Endothelial cell of umbilical vein (primary cell): ENCODE data around the gene CPNE7.

Experiments
- EZH2 ChIP-seq: IDR thresholded peaks from 2 replicates; pipeline ENCODE4 v1.6.1; 2012; ENCODE audit warnings: borderline replicate concordance, low read depth, mild to moderate bottlenecking, moderate library complexity, low read length, inconsistent platforms; ENCODE audit not compliant: severe bottlenecking
- MYC ChIP-seq: IDR thresholded peaks from one replicate; pipeline ENCODE4 v1.6.1; 2011; ENCODE audit warnings: mild to moderate bottlenecking, low read depth, low read length
- POLR2A ChIP-seq: IDR thresholded peaks from 2 replicates; pipeline ENCODE4 v1.6.1; 2012; ENCODE audit warnings: low read depth, mild to moderate bottlenecking, control low read depth, low read length
- POLR2AphosphoS5 ChIP-seq: IDR thresholded peaks from 2 replicates; pipeline ENCODE4 v1.6.1; 2012; ENCODE audit warnings: low read depth, mild to moderate bottlenecking, control low read depth, low read length, moderate library complexity; ENCODE audit not compliant: insufficient read depth
- TF ChIP-seq, protein P1 (sequence below), 2 donors: IDR thresholded peaks; 1 replicate in 1 of 2; 2 replicates in 1 of 2; pipeline ENCODE4 v1.5.1; 2011; ENCODE audit warnings: low read length in 2 of 2, mild to moderate bottlenecking in 2 of 2, moderate library complexity in 2 of 2, control low read depth in 1 of 2, inconsistent platforms in 1 of 2, low read depth in 1 of 2; ENCODE audit not compliant: insufficient read depth in 1 of 2; ENCODE audit errors: extremely low read depth in 1 of 2

DNA sequence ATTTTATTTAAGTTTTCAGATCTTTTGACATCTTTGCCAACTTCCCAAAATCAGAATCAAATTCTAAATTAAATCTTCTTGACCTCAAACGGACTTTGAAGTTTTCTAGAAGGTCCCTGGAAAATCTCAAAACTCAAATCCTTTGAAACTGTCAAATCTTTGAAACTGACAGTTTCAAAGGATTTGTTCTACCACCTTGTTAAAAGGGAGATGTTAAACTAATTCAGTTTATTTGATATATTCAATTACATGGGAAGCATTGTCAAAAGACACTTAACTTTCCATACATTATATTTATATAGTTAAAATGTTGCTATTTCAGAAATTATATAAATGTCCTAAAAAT is 34.5 kb downstream of the CPNE7 start:
- TF ChIP-seq POLR2AphosphoS5 = no peak
- TF ChIP-seq POLR2A = no peak
- TF ChIP-seq EZH2 = no peak
- TF ChIP-seq, protein P1, sequence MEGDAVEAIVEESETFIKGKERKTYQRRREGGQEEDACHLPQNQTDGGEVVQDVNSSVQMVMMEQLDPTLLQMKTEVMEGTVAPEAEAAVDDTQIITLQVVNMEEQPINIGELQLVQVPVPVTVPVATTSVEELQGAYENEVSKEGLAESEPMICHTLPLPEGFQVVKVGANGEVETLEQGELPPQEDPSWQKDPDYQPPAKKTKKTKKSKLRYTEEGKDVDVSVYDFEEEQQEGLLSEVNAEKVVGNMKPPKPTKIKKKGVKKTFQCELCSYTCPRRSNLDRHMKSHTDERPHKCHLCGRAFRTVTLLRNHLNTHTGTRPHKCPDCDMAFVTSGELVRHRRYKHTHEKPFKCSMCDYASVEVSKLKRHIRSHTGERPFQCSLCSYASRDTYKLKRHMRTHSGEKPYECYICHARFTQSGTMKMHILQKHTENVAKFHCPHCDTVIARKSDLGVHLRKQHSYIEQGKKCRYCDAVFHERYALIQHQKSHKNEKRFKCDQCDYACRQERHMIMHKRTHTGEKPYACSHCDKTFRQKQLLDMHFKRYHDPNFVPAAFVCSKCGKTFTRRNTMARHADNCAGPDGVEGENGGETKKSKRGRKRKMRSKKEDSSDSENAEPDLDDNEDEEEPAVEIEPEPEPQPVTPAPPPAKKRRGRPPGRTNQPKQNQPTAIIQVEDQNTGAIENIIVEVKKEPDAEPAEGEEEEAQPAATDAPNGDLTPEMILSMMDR (IDR thresholded peaks at IDR 0.05; ENCODE audit: extremely low read depth in 1 of 2, insufficient read depth in 1 of 2, low read depth in 1 of 2, low read length in 2 of 2) = no peak
- no peak for TF ChIP-seq MYC
